Measurements from ENCODE around the gene NEK1.

NEK1 gene

GRCh38 chr4:169615467-169616106 lies 3.2 kb upstream of the NEK1 start:
- TF ChIP-seq FOXP2 (optimal IDR thresholded peaks at IDR 0.05; ENCODE audit: borderline replicate concordance, extremely low read depth, extremely low read length, insufficient read depth) (no peak), SIN3A (IDR thresholded peaks at IDR 0.05; ENCODE audit: borderline replicate concordance, insufficient read depth, low read length) (no peak), POLR2AphosphoS5 (IDR thresholded peaks at IDR 0.05; ENCODE audit: low read depth, low read length) (no peak), REST (IDR thresholded peaks at IDR 0.05; ENCODE audit: insufficient read depth in 1 of 2, low read depth in 2 of 2, low read length in 2 of 2) (no peak), TAF1 (IDR thresholded peaks at IDR 0.05; ENCODE audit: borderline replicate concordance, insufficient read depth, low read length) (no peak)

GRCh38 chr4:169612871-169613859 lies 782 bp upstream of the NEK1 start:
- no peak for TF ChIP-seq SIN3A (IDR thresholded peaks at IDR 0.05; ENCODE audit: borderline replicate concordance, insufficient read depth, low read length)
- TF ChIP-seq POLR2AphosphoS5 (IDR thresholded peaks at IDR 0.05; ENCODE audit: low read depth, low read length), result no peak
- TF ChIP-seq REST (IDR thresholded peaks at IDR 0.05; ENCODE audit: insufficient read depth in 1 of 2, low read depth in 2 of 2, low read length in 2 of 2), result no peak

- TF ChIP-seq POLR2AphosphoS5 (IDR thresholded peaks at IDR 0.05; ENCODE audit: low read depth, low read length) (no peak), FOXP2 (optimal IDR thresholded peaks at IDR 0.05; ENCODE audit: borderline replicate concordance, extremely low read depth, extremely low read length, insufficient read depth) (no peak), REST (IDR thresholded peaks at IDR 0.05; ENCODE audit: insufficient read depth in 1 of 2, low read depth in 2 of 2, low read length in 2 of 2) (no peak), SIN3A (IDR thresholded peaks at IDR 0.05; ENCODE audit: borderline replicate concordance, insufficient read depth, low read length) (no peak), TAF1 (IDR thresholded peaks at IDR 0.05; ENCODE audit: borderline replicate concordance, insufficient read depth, low read length) (no peak)
These were observed 1.2 kb downstream of the NEK1 start for GRCh38 chr4:169611157-169611556.

GRCh38 chr4:169604903-169605331 lies 7.5 kb downstream of the NEK1 start:
- TF ChIP-seq POLR2AphosphoS5 (IDR thresholded peaks at IDR 0.05; ENCODE audit: low read depth, low read length) (no peak), SIN3A (IDR thresholded peaks at IDR 0.05; ENCODE audit: borderline replicate concordance, insufficient read depth, low read length) (no peak), TAF1 (IDR thresholded peaks at IDR 0.05; ENCODE audit: borderline replicate concordance, insufficient read depth, low read length) (no peak), REST (IDR thresholded peaks at IDR 0.05; ENCODE audit: insufficient read depth in 1 of 2, low read depth in 2 of 2, low read length in 2 of 2) (no peak), FOXP2 (optimal IDR thresholded peaks at IDR 0.05; ENCODE audit: borderline replicate concordance, extremely low read depth, extremely low read length, insufficient read depth) (no peak)

Measured in PFSK-1 (cell line).